ENCODE results near the gene GRN.
"Not testable (repeated sequence)": the region's sequence is repeated elsewhere in the genome, so short reads cannot be mapped to it uniquely, and the experiment has no call there.

Gene GRN

DNA sequence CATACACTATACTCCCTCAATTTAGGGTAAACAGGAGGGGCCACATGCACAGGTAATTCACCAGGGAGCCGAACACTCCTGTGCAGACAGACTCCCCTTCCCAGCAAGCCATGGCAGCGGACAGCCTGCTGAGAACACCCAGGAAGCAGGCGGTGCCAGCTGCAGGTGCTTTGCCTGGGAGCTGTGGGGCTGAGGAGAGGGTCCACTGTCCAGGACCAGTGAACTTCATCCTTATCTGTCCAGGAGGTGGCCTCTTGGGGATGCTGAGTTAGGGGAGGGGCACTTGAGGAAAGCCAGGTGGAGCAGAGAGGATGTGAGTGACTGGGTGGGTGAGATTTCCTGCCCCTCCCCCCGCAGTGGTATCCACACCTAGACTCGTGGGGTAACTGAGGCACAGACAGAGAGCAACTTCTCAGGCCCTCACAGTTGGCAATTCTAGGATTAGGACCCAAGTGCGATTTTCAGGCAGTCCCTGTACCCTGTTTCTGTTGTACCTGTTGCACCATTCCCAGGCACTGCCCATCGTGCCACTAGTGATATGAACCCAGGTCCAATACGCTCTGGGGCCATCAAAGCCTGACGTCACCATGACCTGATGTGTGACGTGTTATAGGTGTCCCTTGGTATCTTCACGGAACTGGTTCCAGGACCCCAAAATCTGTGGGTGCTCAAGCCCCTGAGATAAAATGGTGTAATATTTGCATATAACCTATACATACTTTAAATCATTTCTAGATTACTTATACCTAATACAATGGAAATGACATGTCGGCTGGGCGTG, 1.2 kb downstream of the GRN start:
- no peak for DNase-seq (ENCODE audit: low spot score)

- DNase-seq (ENCODE audit: low spot score), result not testable (repeated sequence)
Measured at GRCh38 chr17:44347206-44348055, 2.3 kb downstream of the GRN start.

- DNase-seq (ENCODE audit: low spot score), result peak; percentile 74
Measured at GRCh38 chr17:44348234-44348987, 3.3 kb downstream of the GRN start.

DNA sequence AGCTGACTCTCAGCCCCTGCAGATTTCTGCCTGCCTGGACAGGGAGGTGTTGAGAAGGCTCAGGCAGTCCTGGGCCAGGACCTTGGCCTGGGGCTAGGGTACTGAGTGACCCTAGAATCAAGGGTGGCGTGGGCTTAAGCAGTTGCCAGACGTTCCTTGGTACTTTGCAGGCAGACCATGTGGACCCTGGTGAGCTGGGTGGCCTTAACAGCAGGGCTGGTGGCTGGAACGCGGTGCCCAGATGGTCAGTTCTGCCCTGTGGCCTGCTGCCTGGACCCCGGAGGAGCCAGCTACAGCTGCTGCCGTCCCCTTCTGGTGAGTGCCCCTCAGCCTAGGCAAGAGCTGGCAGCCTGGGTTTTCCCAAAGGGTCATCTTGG, 3.9 kb downstream of the GRN start:
- no peak for DNase-seq (ENCODE audit: low spot score)

- no peak for DNase-seq (ENCODE audit: low spot score)
Measured at GRCh38 chr17:44349553-44350070, 4.5 kb downstream of the GRN start.

- DNase-seq (ENCODE audit: low spot score), result peak; percentile 62
Measured at GRCh38 chr17:44350733-44351226, 5.7 kb downstream of the GRN start.

- DNase-seq (ENCODE audit: low spot score), result no peak
Measured at GRCh38 chr17:44351464-44351863, 6.4 kb downstream of the GRN start.

- DNase-seq (ENCODE audit: low spot score), result no peak
Measured at GRCh38 chr17:44351961-44352827, 7.1 kb downstream of the GRN start.

DNA sequence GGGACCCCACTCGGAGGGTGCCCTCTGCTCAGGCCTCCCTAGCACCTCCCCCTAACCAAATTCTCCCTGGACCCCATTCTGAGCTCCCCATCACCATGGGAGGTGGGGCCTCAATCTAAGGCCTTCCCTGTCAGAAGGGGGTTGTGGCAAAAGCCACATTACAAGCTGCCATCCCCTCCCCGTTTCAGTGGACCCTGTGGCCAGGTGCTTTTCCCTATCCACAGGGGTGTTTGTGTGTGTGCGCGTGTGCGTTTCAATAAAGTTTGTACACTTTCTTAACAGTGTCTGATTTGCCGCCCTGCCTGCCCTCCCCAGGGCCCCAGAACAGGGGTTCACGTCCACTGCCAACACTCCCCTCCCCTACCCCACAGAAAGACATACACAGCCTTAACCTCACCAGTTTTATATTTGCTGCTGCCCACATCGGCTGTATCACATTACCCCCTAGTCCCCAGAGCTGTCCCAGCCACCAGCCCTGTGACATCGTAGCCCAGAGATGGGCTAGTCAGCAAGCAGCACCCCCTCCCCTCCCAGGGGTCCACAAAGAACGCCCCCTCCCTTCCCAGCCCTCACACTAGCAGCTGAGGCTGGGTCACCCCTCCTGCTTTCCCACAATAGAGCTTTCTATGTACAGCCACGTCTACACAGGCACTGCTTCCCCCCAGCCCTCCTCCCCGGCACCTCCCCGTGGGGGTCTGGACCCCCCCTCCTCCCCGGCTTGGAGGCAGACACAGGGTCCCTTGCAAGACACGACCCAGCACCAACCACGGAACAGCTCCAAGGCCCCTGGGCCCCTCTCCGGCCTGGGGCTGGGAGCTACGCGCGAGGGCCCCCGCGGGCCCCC, 7.9 kb downstream of the GRN start:
- no peak for DNase-seq (ENCODE audit: low spot score)

DNA sequence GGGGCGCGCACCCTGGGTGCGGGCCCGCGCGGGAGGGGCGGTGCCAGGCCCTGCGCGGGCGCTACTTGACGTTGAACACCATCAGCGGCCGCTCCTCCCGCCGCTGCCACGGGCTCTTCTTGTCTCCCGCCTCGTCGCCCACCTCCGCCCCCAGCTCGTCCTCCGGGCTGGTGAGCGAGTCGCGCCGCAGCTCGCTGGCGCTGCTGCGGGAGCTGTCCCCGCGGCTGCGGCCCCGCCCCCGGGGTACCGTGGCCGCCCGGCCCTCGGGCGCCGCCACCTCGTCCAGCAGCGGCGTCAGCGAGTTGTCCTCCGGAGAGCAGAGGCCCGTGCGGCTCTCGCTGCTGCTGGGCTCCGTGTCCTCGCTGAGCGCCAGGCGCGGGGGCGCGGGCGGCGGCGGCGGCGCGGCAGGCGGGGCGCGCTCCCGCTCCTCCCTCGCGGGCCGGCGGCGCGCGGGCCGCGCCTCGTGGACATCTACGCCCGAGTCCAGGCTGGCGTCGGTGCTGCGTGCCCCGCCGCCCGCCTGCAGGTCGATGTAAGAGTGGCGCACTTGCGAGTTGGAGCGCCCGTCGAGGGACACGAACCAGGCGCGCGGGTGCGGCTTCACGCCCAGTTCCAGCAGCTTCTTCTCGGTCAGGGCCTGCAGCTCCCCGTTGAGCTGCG, 8.7 kb downstream of the GRN start:
- DNase-seq (ENCODE audit: low spot score), result no peak

DNA sequence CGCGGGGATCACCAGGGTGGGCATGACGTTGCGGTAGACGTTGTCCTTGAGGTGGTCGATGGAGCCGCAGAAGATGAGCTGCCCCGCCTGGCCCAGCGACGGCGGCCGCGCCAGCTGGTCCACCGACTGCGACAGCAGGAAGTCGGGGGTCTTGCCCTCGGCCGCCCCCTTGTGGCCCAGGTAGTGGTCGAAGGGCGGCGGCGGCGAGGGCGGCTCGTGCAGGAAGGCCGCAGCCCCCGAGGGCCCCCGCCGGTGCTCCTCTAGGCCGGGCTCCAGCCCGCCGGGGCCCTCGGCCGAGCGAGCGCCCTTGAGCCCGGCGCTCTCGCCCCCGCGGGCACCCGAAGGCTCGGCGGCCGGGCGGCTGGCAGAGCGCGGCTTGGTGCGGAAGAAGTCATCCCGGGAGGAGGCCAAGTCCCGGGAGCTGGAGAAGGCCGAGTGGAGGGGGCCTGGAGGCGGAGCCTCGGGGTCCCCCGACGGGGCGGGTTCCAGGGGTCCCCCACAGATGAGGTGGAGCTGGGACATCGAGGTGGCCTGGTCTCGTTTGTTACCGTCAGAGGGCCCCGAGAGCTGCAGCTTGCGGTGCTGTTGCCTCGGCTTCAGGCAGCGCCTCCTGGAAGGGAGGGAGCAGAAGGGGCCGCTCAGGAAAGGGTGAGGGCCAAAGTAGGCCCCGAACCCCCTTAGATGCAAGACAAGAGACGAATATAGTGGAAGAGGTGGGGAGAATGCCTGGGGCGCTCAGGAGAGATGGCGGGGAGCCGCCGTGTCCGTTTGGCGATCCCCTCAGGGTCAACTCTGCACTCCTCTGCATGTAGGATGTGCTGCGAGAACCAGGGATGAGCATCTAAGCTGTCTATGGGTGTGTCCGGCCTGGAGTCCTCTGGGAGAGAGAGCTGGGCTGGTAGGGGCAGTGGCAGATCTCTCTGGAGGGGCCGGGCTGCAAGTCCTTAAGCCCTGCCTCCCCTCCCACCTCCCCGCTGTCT, 9.8 kb downstream of the GRN start:
- no peak for DNase-seq (ENCODE audit: low spot score)

GRCh38 chr17:44355642-44356099, 10.6 kb downstream of the GRN start:
- no peak for DNase-seq (ENCODE audit: low spot score)

- no peak for DNase-seq (ENCODE audit: low spot score)
Measured at GRCh38 chr17:44356241-44356640, 11.1 kb downstream of the GRN start.

DNA sequence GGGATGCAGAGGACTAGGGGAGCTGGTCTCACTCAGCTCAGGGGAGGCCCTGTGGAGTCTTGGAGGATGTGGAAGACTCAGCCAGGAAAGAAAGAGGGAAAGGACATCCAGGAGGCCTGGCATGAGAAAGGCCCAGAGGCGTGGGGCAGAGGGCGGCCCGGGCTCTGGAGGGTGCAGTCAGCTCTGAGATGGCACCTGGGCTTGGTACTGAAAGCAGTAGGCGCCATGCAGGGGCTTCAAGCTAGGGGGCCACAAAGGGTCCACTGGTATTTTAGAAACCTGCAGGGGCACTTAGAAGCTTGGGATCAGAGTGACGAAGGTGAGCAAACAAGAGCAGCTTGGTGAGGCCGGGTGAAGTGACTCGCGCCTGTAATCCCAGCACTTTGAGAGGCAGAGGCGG, 13.0 kb downstream of the GRN start:
- DNase-seq (ENCODE audit: low spot score), result no peak

GRCh38 chr17:44359006-44359405, 13.9 kb downstream of the GRN start:
- DNase-seq (ENCODE audit: low spot score), result no peak

- no peak for DNase-seq (ENCODE audit: low spot score)
Measured at GRCh38 chr17:44359458-44360143, 14.5 kb downstream of the GRN start.

DNA sequence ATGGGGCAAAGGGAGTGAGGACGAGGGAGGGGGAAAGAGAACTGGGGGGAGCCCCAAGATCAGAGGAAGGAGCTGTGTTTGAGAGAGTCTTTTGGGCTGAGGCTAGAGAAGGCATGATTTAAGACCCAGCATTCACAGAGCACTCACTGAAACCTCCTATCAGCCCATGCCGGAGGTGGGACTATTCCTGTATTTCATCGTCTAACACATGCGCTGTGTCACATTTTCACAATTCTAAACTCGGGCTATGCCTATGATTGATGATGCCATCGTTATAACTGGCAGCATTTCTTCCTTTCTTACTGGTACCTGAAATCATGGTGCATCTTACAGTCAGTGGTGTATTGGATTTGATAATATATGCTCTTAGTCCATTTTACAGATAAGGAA, 15.0 kb downstream of the GRN start:
- DNase-seq (ENCODE audit: low spot score), result no peak

DNA sequence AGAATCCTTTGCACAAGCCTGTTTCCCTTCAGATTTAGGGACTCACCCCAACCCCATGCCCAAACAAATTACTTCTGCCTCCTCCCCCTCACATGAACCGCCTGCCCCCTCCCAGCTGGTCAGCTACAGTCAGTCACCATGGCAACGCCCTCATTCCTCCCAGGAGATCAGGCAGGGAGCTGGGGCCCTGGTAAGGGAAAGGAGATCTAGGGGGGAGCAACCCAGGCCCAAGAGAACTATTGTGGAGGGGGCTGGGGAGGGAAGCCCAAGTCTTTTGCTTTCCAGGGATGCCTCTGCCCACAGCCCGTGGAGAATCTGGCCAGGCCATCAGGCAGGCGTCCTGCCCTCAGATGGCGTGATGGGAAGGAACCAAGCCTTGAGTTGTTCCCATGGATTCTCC, 15.7 kb downstream of the GRN start:
- DNase-seq (ENCODE audit: low spot score), result no peak
